Measurements from ENCODE around the gene SPATA19.

The SPATA19 gene

GRCh38 chr11:133844217-133844616, 1.1 kb downstream of the SPATA19 start:
- DNase-seq (ENCODE audit: low read depth), result no peak
- H3K4me3 ChIP-seq (ENCODE audit: low read depth, low read length), result no peak overlapping the region
- TF ChIP-seq, protein P1, sequence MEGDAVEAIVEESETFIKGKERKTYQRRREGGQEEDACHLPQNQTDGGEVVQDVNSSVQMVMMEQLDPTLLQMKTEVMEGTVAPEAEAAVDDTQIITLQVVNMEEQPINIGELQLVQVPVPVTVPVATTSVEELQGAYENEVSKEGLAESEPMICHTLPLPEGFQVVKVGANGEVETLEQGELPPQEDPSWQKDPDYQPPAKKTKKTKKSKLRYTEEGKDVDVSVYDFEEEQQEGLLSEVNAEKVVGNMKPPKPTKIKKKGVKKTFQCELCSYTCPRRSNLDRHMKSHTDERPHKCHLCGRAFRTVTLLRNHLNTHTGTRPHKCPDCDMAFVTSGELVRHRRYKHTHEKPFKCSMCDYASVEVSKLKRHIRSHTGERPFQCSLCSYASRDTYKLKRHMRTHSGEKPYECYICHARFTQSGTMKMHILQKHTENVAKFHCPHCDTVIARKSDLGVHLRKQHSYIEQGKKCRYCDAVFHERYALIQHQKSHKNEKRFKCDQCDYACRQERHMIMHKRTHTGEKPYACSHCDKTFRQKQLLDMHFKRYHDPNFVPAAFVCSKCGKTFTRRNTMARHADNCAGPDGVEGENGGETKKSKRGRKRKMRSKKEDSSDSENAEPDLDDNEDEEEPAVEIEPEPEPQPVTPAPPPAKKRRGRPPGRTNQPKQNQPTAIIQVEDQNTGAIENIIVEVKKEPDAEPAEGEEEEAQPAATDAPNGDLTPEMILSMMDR (conservative IDR thresholded peaks at IDR 0.05; ENCODE audit: low read depth, low read length), result no peak

- no peak for DNase-seq (ENCODE audit: low read depth)
- H3K4me3 ChIP-seq (ENCODE audit: low read depth, low read length), result no peak overlapping the region
- TF ChIP-seq, protein P1 (conservative IDR thresholded peaks at IDR 0.05; ENCODE audit: low read depth, low read length), result no peak
These were observed 1.8 kb downstream of the SPATA19 start for GRCh38 chr11:133843454-133843987.

DNA sequence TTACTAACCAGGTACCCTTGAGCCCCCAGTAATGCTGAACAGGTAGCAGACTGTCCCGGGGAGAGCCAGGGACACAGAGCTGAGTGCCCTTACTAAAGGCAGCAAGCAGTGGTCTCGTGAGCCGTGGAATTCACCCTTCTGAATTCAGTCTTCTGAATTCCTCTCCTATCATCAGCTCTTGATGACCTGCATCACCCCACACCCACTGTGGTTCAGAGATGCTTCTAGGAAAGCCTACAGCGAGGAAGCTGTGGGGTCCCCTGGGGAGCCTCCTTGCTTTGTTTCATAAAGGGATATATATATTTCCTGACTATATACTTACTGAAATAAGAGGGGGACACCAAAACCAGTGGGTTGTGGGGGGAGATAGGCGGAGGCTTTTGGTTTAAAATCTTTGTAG, 2.6 kb downstream of the SPATA19 start:
- TF ChIP-seq, protein P1 (conservative IDR thresholded peaks at IDR 0.05; ENCODE audit: low read depth, low read length), result no peak
- DNase-seq (ENCODE audit: low read depth), result no peak
- H3K4me3 ChIP-seq (ENCODE audit: low read depth, low read length), result no peak overlapping the region

- no peak overlapping the region for H3K4me3 ChIP-seq (ENCODE audit: low read depth, low read length)
- no peak for DNase-seq (ENCODE audit: low read depth)
- TF ChIP-seq, protein P1 (conservative IDR thresholded peaks at IDR 0.05; ENCODE audit: low read depth, low read length), result no peak
These were observed 3.3 kb downstream of the SPATA19 start for GRCh38 chr11:133842053-133842452.

DNA sequence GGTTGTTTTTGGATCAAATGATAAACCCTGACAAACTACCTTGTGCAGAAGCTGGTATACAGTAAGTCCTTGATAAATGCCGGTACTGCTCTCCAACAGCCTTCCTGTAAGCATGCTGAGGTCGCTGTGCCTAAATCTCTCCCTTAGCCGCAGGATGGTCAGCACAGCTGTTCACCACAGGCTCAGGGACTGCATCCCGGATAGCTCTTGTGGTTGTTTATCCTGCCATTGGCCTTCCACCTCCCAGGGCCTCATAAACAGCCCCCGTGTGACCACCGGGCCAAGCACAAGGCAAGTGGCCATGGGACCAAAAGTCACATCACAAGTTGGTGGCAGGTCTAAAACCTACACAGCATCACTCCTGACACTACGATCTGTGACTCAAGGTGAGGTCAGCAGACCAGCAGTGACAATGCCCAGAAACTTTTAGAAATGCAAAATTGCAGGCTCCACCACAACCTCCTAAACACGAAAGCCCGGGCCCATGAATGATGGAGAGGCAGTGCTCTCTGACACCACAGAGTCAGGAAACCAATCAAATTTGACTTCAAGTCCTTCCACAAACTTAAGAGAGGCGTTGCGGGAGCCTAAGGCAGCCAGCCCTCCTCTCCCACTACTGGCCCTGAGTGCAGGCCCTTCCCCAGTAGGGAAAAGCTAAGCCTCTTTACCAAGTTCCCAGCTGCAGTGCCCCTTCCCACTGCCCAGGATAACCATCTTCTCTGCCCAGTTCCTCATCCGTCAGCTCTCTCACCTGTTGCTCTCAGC, 3.9 kb downstream of the SPATA19 start:
- TF ChIP-seq, protein P1 (conservative IDR thresholded peaks at IDR 0.05; ENCODE audit: low read depth, low read length), result no peak
- DNase-seq (ENCODE audit: low read depth), result no peak
- no peak overlapping the region for H3K4me3 ChIP-seq (ENCODE audit: low read depth, low read length)

DNA sequence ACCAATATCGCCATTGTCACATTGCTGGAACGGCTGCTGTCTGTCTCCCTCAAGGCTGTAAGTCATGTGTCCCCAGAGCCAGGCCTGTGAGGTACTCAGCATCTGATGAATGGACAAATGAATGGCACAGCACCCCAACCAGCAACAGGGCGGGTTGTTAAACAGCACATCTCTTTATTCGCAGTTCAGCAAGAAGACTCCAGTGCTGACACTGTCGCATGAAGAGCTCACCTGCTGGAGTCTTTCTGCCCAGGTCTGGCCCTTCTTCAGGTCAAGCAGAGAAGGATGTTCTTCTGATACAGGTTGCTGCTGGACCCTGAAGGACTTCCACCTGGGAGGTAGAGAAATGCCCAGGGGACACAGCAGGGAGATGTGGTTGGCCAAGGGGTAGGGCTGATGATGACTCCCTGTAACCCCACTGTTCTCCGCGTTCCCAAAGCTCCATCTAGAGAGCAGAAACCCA, 4.8 kb downstream of the SPATA19 start:
- no peak for DNase-seq (ENCODE audit: low read depth)
- no peak overlapping the region for H3K4me3 ChIP-seq (ENCODE audit: low read depth, low read length)
- TF ChIP-seq, protein P1 (conservative IDR thresholded peaks at IDR 0.05; ENCODE audit: low read depth, low read length), result no peak

Data from choroid plexus epithelial cell (primary cell).